Neutrophil (primary cell): ENCODE results near the gene FEN1.

Experiments
- H3K27ac ChIP-seq: fragments of 200-600 bp; sonication (generic); 2 replicates; pipeline ENCODE4 v1.5.1; 2016; ENCODE audit warnings: mild to moderate bottlenecking, moderate library complexity
- H3K27me3 ChIP-seq: fragments of 200-600 bp; sonication (generic); 2 replicates; pipeline ENCODE4 v1.6.0; 2016; ENCODE audit warnings: mild to moderate bottlenecking
- H3K36me3 ChIP-seq: fragments of 200-600 bp; sonication (generic); 2 replicates; pipeline ENCODE4 v1.5.1; 2017
- H3K4me1 ChIP-seq, 2 experiments: fragments of 200-600 bp in 1 of 2; sonication (generic) in 1 of 2; 1 replicate in 1 of 2; 2 replicates in 1 of 2; pipeline versions ENCODE4 v1.5.1 to v1.6.1; 2013 to 2016; ENCODE audit warnings: low read depth in 1 of 2, low read length in 1 of 2, mild to moderate bottlenecking in 1 of 2, moderate library complexity in 1 of 2; ENCODE audit not compliant: control insufficient read depth in 1 of 2, insufficient read depth in 1 of 2
- H3K4me3 ChIP-seq, 2 experiments: fragments of 200-600 bp in 1 of 2; sonication (generic) in 1 of 2; 1 replicate in 1 of 2; 2 replicates in 1 of 2; pipeline ENCODE4 v1.5.1; 2013 to 2016; ENCODE audit warnings: low read depth in 1 of 2, low read length in 1 of 2, mild to moderate bottlenecking in 1 of 2, moderate library complexity in 1 of 2
- H3K9me3 ChIP-seq: fragments of 200-600 bp; sonication (generic); 2 replicates; pipeline ENCODE4 v1.5.1; 2016
- CTCF ChIP-seq: fragments of 200-600 bp; sonication (generic); IDR thresholded peaks from 2 replicates; pipeline ENCODE4 v1.5.1; 2016; ENCODE audit warnings: antibody characterized with exemption

Gene FEN1

GRCh38 chr11:61817471-61818202 is 24.9 kb downstream of the FEN1 start:
- no peak for TF ChIP-seq CTCF
- Histone ChIP-seq H3K4me3 (peak overlapping the region in 1 of 2 experiments; percentile 75), H3K27ac (no peak overlapping the region)

GRCh38 chr11:61820174-61820573 is 27.5 kb downstream of the FEN1 start:
- Histone ChIP-seq H3K27me3 (peaks cover 85% of the 10 kb centered on the region), H3K4me1 (peaks cover 17 to 21% of the 10 kb centered on the region in 2 experiments), H3K27ac (no peak overlapping the region), H3K9me3 (no peaks in the 10 kb centered on the region), H3K4me3 (no peak overlapping the region), H3K36me3 (no peaks in the 10 kb centered on the region)
- TF ChIP-seq CTCF, result no peak

More at GRCh38 chr11:61817471-61818202, 24.9 kb downstream of the FEN1 start:
- Histone ChIP-seq H3K9me3 (no peaks in the 10 kb centered on the region), H3K36me3 (no peaks in the 10 kb centered on the region), H3K4me1 (peaks cover 23 to 28% of the 10 kb centered on the region in 2 experiments), H3K27me3 (peaks cover 78% of the 10 kb centered on the region)

- Histone ChIP-seq H3K27ac (peak overlapping the region; percentile 86), H3K9me3 (no peaks in the 10 kb centered on the region), H3K4me1 (peaks cover 25 to 35% of the 10 kb centered on the region in 2 experiments), H3K36me3 (no peaks in the 10 kb centered on the region), H3K4me3 (peak overlapping the region; percentile 73 to 84), H3K27me3 (peaks cover 95% of the 10 kb centered on the region)
- TF ChIP-seq CTCF, result no peak
These were observed 34.3 kb downstream of the FEN1 start for GRCh38 chr11:61826930-61827570.

- H3K9me3 ChIP-seq, result no peaks in the 10 kb centered on the region
- no peaks in the 10 kb centered on the region for H3K36me3 ChIP-seq
- H3K4me3 ChIP-seq, result peak within 1 kb of the TSS; percentile 73 to 84
- H3K27ac ChIP-seq, result peak within 1 kb of the TSS; percentile 86
- peaks cover 25 to 35% of the 10 kb centered on the region in 2 experiments for H3K4me1 ChIP-seq
- TF ChIP-seq CTCF, result peak; percentile 9
- H3K27me3 ChIP-seq, result peaks cover 95% of the 10 kb centered on the region
These were observed 35.1 kb downstream of the FEN1 start, which contains the start of gene FADS2 for GRCh38 chr11:61827571-61828378. Gene FADS2 (plus strand): TSS chr11:61828300. CDS start chr11:61828391, 91 bp downstream.

GRCh38 chr11:61828379-61828628 is 35.6 kb downstream of the FEN1 start:
- Histone ChIP-seq H3K27ac (peak overlapping the region; percentile 86), H3K36me3 (no peaks in the 10 kb centered on the region), H3K9me3 (no peaks in the 10 kb centered on the region), H3K4me3 (peak overlapping the region; percentile 73 to 84), H3K27me3 (peaks cover 91% of the 10 kb centered on the region), H3K4me1 (peaks cover 25 to 35% of the 10 kb centered on the region in 2 experiments)
- TF ChIP-seq CTCF, result no peak
